ENCODE results near the gene FBL.
"Not testable (repeated sequence)": the region's sequence is repeated elsewhere in the genome, so short reads cannot be mapped to it uniquely, and the experiment has no call there.

DNA sequence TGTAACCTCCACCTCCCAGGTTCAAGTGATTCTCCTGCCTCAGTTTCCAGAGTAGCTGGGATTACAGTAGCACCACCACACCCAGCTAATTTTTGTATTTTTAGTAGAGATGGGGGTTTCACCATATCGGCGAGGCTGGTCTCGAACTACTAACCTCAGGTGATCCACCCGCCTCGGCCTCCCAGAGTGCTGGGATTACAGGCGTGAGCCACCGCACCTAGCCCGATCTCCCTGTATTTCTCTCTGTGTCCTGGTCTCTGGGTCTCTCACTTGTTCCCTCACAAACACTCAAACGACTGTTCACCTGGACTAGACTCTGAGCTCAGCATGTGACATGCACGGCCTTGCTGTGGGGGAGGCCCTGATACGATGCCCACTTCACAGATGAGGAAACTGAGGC lies 32.7 kb upstream of the FBL start:
- TF ChIP-seq, protein P1, sequence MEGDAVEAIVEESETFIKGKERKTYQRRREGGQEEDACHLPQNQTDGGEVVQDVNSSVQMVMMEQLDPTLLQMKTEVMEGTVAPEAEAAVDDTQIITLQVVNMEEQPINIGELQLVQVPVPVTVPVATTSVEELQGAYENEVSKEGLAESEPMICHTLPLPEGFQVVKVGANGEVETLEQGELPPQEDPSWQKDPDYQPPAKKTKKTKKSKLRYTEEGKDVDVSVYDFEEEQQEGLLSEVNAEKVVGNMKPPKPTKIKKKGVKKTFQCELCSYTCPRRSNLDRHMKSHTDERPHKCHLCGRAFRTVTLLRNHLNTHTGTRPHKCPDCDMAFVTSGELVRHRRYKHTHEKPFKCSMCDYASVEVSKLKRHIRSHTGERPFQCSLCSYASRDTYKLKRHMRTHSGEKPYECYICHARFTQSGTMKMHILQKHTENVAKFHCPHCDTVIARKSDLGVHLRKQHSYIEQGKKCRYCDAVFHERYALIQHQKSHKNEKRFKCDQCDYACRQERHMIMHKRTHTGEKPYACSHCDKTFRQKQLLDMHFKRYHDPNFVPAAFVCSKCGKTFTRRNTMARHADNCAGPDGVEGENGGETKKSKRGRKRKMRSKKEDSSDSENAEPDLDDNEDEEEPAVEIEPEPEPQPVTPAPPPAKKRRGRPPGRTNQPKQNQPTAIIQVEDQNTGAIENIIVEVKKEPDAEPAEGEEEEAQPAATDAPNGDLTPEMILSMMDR (IDR thresholded peaks at IDR 0.05; ENCODE audit: low read depth, low read length): not testable (repeated sequence)
- not testable (repeated sequence) for TF ChIP-seq EZH2phosphoT487 (IDR thresholded peaks at IDR 0.05; ENCODE audit: low read depth)
